ENCODE data around the gene TTLL11. TPM values are rescaled to one million over a fixed set of nuclear protein-coding genes. Genes with fewer than 3 reads are reported as not detected.

The TTLL11 gene
- total RNA-seq, 3 donors from 2014 or later, result 6.0 to 22.2 (median 6.4) TPM

- H3K4me1 ChIP-seq (ENCODE audit: low read depth), result no peaks in the 10 kb centered on the region
- H3K36me3 ChIP-seq (ENCODE audit: low read depth), result no peaks in the 10 kb centered on the region
- TF ChIP-seq CTCF (IDR thresholded peaks at IDR 0.05), result no peak
- DNase-seq, result no peak
- no peak overlapping the region for H3K4me3 ChIP-seq
- peaks cover 4% of the 10 kb centered on the region for H3K9me3 ChIP-seq
- no peak for ATAC-seq
- intact Hi-C loops (cut with DNase I, micrococcal nuclease), result no loop called here
These were observed 13.5 kb upstream of the TTLL11 start for GRCh38 chr9:122106576-122106975.

- no peak for ATAC-seq
- Histone ChIP-seq H3K36me3 (ENCODE audit: low read depth) (no peaks in the 10 kb centered on the region), H3K9me3 (peaks cover 4% of the 10 kb centered on the region), H3K4me1 (ENCODE audit: low read depth) (peaks cover 4% of the 10 kb centered on the region), H3K4me3 (no peak overlapping the region)
- no peak for TF ChIP-seq CTCF (IDR thresholded peaks at IDR 0.05)
- intact Hi-C loops (cut with DNase I, micrococcal nuclease), result no loop called here
- no peak for DNase-seq
These were observed 10.9 kb upstream of the TTLL11 start for GRCh38 chr9:122103985-122104384.

GRCh38 chr9:122102156-122102555 is 9.0 kb upstream of the TTLL11 start:
- DNase-seq (no peak), ATAC-seq (no peak)
- H3K36me3 ChIP-seq (ENCODE audit: low read depth), result no peaks in the 10 kb centered on the region
- no peak overlapping the region for H3K4me3 ChIP-seq
- H3K9me3 ChIP-seq, result peaks cover 4% of the 10 kb centered on the region
- peaks cover 4% of the 10 kb centered on the region for H3K4me1 ChIP-seq (ENCODE audit: low read depth)
- intact Hi-C loops (cut with DNase I, micrococcal nuclease), result no loop called here
- no peak for TF ChIP-seq CTCF (IDR thresholded peaks at IDR 0.05)

GRCh38 chr9:122100756-122101155 is 7.6 kb upstream of the TTLL11 start:
- no peak overlapping the region for H3K4me3 ChIP-seq
- H3K36me3 ChIP-seq (ENCODE audit: low read depth), result no peaks in the 10 kb centered on the region
- no peak for DNase-seq
- H3K4me1 ChIP-seq (ENCODE audit: low read depth), result peaks cover 4% of the 10 kb centered on the region
- intact Hi-C loops (cut with DNase I, micrococcal nuclease), result loop anchor here in 1 of 2 donors (2.0 kb wide), 1 partner anchor 22 kb away; no protein-coding TSS in a partner anchor
- no peak for TF ChIP-seq CTCF (IDR thresholded peaks at IDR 0.05)
- no peak for ATAC-seq
- H3K9me3 ChIP-seq, result peaks cover 4% of the 10 kb centered on the region

GRCh38 chr9:122099271-122099869 is 6.3 kb upstream of the TTLL11 start:
- Histone ChIP-seq H3K4me3 (no peak overlapping the region), H3K9me3 (peaks cover 4% of the 10 kb centered on the region), H3K36me3 (ENCODE audit: low read depth) (no peaks in the 10 kb centered on the region), H3K4me1 (ENCODE audit: low read depth) (peaks cover 4% of the 10 kb centered on the region)
- DNase-seq (peak; percentile 82 to 96 (median 88)), ATAC-seq (peak; percentile 94)
- peak; percentile 75 for TF ChIP-seq CTCF (IDR thresholded peaks at IDR 0.05)
- intact Hi-C loops (cut with DNase I, micrococcal nuclease), result loop anchor here in 1 of 2 donors (10.0 kb wide), 1 partner anchor 255 kb away; no protein-coding TSS in a partner anchor

Measured in mucosa of descending colon (tissue), 3 donors.